Endothelial cell of umbilical vein (primary cell): Measurements from ENCODE around the gene RPSA. TPM values are rescaled to one million over a fixed set of nuclear protein-coding genes. Genes with fewer than 3 reads are reported as not detected.

Experiments used
- BruUV-seq: library from RNA; stranded (reverse); fragments of 400-500 nt; replicated peaks from 2 replicates; lab custom pipeline; 2021; lab: Mats Ljungman, UMichigan
- CTCF ChIA-PET: fragments of 300-600, 350-600 bp; sonication (Branson Sonifier 250); formaldehyde crosslinking; loops from one replicate; lab custom pipeline; 2021; ENCODE audit warnings: antibody characterized with exemption, inconsistent platforms; lab: Charles Lee
- POLR2A ChIA-PET: fragments of 300-600, 350-600 bp; sonication (Branson Sonifier 250); formaldehyde crosslinking; loops from one replicate; lab custom pipeline; 2021; ENCODE audit warnings: antibody characterized with exemption, inconsistent platforms; lab: Charles Lee
- DNase-seq: peaks from one replicate; pipeline ENCODE4 v3.0.0-alpha.2; 2011; ENCODE audit warnings: low read depth, low spot score
- FAIRE-seq: peaks from 2 replicates; lab custom pipeline; 2011; peaks lifted over from hg19 to GRCh38; lab: Jason Lieb, UNC
- H2AFZ ChIP-seq: 2 replicates; pipeline ENCODE4 v1.6.0; 2012; ENCODE audit warnings: low read depth, low read length, control low read depth, inconsistent platforms
- H3K27ac ChIP-seq: 2 replicates; pipeline ENCODE4 v1.5.1; 2011; ENCODE audit warnings: low read depth, mild to moderate bottlenecking, control low read depth, low read length, moderate library complexity; ENCODE audit not compliant: insufficient read depth
- H3K27me3 ChIP-seq, 2 experiments: 2 replicates each; pipeline versions ENCODE4 v1.6.0 to v1.6.1; 2011; ENCODE audit warnings: low read length in 2 of 2, mixed read lengths in 1 of 2; ENCODE audit not compliant: control insufficient read depth in 2 of 2, insufficient read depth in 2 of 2
- H3K36me3 ChIP-seq, 2 experiments: 2 replicates in 1 of 2; 3 replicates in 1 of 2; pipeline ENCODE4 v1.5.1; 2011; ENCODE audit warnings: low read length in 2 of 2, mild to moderate bottlenecking in 1 of 2, moderate library complexity in 1 of 2; ENCODE audit not compliant: control insufficient read depth in 2 of 2, insufficient read depth in 2 of 2; ENCODE audit errors: extremely low read depth in 1 of 2
- H3K4me1 ChIP-seq: 3 replicates; pipeline ENCODE4 v1.5.1; 2011; ENCODE audit warnings: mild to moderate bottlenecking, low read length; ENCODE audit not compliant: control insufficient read depth, insufficient read depth; ENCODE audit errors: extremely low read depth
- H3K4me2 ChIP-seq: 2 replicates; pipeline ENCODE4 v1.6.1; 2011; ENCODE audit warnings: low read length, control low read depth, mixed read lengths; ENCODE audit not compliant: insufficient read depth
- H3K4me3 ChIP-seq, 3 experiments: fragments of 200-600 bp in 1 of 3; sonication (generic), shearing (Covaris generic) in 1 of 3; replicated peaks in 1 of 3; 2 replicates each; pipeline ENCODE4 v1.5.1; 2011 to 2016; ENCODE audit warnings: control low read depth in 3 of 3, low read length in 3 of 3, mild to moderate bottlenecking in 2 of 3, inconsistent platforms in 1 of 3, low read depth in 1 of 3, moderate library complexity in 1 of 3; ENCODE audit not compliant: insufficient read depth in 1 of 3
- H3K79me2 ChIP-seq: 2 replicates; pipeline ENCODE4 v1.6.0; 2012; ENCODE audit warnings: low read length, inconsistent platforms; ENCODE audit not compliant: control insufficient read depth, insufficient read depth
- H3K9ac ChIP-seq: replicated peaks from 2 replicates; pipeline ENCODE3; 2011; ENCODE audit warnings: low read length, control low read depth; ENCODE audit not compliant: insufficient read depth; ENCODE audit errors: extremely low read depth
- H3K9me1 ChIP-seq: replicated peaks from 3 replicates; pipeline ENCODE4 v1.6.0; 2011; ENCODE audit warnings: mild to moderate bottlenecking, low read length; ENCODE audit not compliant: control insufficient read depth, insufficient read depth; ENCODE audit errors: extremely low read depth
- H3K9me3 ChIP-seq: replicated peaks from 2 replicates; pipeline ENCODE4 v1.5.1; 2012; ENCODE audit warnings: low read length, inconsistent platforms; ENCODE audit not compliant: control insufficient read depth, insufficient read depth
- H4K20me1 ChIP-seq: replicated peaks from 2 replicates; pipeline ENCODE3; 2011; ENCODE audit warnings: mild to moderate bottlenecking, low read length; ENCODE audit not compliant: control insufficient read depth, insufficient read depth; ENCODE audit errors: extremely low read depth
- EZH2 ChIP-seq: IDR thresholded peaks from 2 replicates; pipeline ENCODE4 v1.6.1; 2012; ENCODE audit warnings: borderline replicate concordance, low read depth, mild to moderate bottlenecking, moderate library complexity, low read length, inconsistent platforms; ENCODE audit not compliant: severe bottlenecking
- FOS ChIP-seq: IDR thresholded peaks from 2 replicates; pipeline ENCODE4 v1.6.1; 2011; ENCODE audit warnings: mild to moderate bottlenecking, low read length, moderate library complexity, borderline replicate concordance; ENCODE audit not compliant: insufficient read depth
- GATA2 ChIP-seq: IDR thresholded peaks from 2 replicates; pipeline ENCODE4 v1.7.0; 2011; ENCODE audit warnings: low read depth, mild to moderate bottlenecking, moderate library complexity, mixed read lengths, low read length; ENCODE audit not compliant: insufficient read length, insufficient read depth
- JUN ChIP-seq: IDR thresholded peaks from 2 replicates; pipeline ENCODE4 v1.6.1; 2011; ENCODE audit warnings: borderline replicate concordance, low read depth; ENCODE audit not compliant: insufficient read length, insufficient read depth
- MAX ChIP-seq: IDR thresholded peaks from 2 replicates; pipeline ENCODE4 v1.6.1; 2011; ENCODE audit not compliant: insufficient read depth, insufficient read length
- MYC ChIP-seq: IDR thresholded peaks from one replicate; pipeline ENCODE4 v1.6.1; 2011; ENCODE audit warnings: mild to moderate bottlenecking, low read depth, low read length
- POLR2A ChIP-seq: IDR thresholded peaks from 2 replicates; pipeline ENCODE4 v1.6.1; 2012; ENCODE audit warnings: low read depth, mild to moderate bottlenecking, control low read depth, low read length
- POLR2AphosphoS5 ChIP-seq: IDR thresholded peaks from 2 replicates; pipeline ENCODE4 v1.6.1; 2012; ENCODE audit warnings: low read depth, mild to moderate bottlenecking, control low read depth, low read length, moderate library complexity; ENCODE audit not compliant: insufficient read depth
- dilution Hi-C: fragments of 300-500 bp; cut with MboI; formaldehyde crosslinking; loops from one replicate; pipeline ENCODE4 v1.15.0; 2019; ENCODE audit warnings: low sequenced_read_pairs; ENCODE audit not compliant: extremely low pct_ligation_motif_present
- intact Hi-C: fragments of 100-400 bp; cut with micrococcal nuclease; formaldehyde crosslinking; loops from one replicate; pipeline ENCODE4 v1.10.0; 2022
- polyA plus RNA-seq, 4 experiments: library from polyadenylated mRNA; depleted of rRNA in 3 of 4; stranded (reverse) in 3 of 4; unstranded in 1 of 4; fragments of >200 nt; gene quantifications; 2 replicates each; pipeline versions ENCODE4 v1.2.1 to v1.2.3, GENCODE V29; 2011 to 2012; ENCODE audit warnings: missing spikeins in 1 of 4
- total RNA-seq: library from RNA; stranded (reverse); gene quantifications from 2 replicates; pipeline ENCODE4 v1.2.3, GENCODE V29; 2021
- TF ChIP-seq, protein P1 (sequence below), 2 donors: IDR thresholded peaks; 1 replicate in 1 of 2; 2 replicates in 1 of 2; pipeline ENCODE4 v1.5.1; 2011; ENCODE audit warnings: low read length in 2 of 2, mild to moderate bottlenecking in 2 of 2, moderate library complexity in 2 of 2, control low read depth in 1 of 2, inconsistent platforms in 1 of 2, low read depth in 1 of 2; ENCODE audit not compliant: insufficient read depth in 1 of 2; ENCODE audit errors: extremely low read depth in 1 of 2

Gene RPSA
- total and polyA plus RNA-seq, 2 donors (not counting 3 experiments of a cell fraction or from before 2014, with no cell fraction given) = 1,357 to 3,687 TPM

DNA sequence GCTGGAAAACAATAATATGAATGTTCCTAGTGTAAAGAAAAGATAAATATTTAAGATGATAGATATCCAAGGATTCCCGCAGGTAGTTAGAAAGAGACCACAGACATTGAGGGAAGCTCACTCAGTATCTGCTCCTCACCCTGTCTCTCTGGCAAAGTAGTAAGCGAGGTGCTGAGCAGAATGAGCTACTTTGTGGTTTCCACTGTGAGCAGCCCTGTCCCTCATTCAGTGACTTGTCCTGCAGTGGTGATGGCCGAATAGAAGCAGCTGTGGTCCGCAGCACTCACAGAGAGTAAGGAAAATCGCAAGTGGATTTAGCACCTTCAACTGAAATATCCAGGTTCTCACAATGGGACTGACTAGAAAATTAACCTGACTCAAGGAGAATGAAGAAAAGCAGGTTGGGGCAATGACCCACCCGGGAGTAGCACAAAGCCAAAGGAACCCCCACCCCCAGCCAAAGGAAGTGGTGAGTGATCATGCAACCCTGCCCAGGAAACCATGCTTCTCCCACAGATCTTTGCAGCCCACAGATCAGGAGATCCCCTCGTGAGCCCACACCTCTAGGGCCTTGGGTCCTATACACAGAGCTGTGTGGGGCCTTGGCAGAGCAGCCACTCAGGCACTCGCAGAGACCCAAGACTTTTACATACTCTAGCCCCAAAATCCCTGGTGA is 45.1 kb upstream of the RPSA start:
- peaks cover 2 to 6% of the 10 kb centered on the region in 2 experiments for H3K27me3 ChIP-seq
- no peaks in the 10 kb centered on the region for H3K9me3 ChIP-seq
- ChIA-PET POLR2A (no interaction called here), CTCF (no interaction called here)
- no peak overlapping the region for H3K4me3 ChIP-seq
- no peak overlapping the region for H3K9ac ChIP-seq
- no TSS peak for BruUV-seq
- H2AFZ ChIP-seq = no peak overlapping the region
- intact Hi-C loops (no loop called here), dilution Hi-C loops (no loop called here)
- no peaks in the 10 kb centered on the region for H4K20me1 ChIP-seq
- no peaks in the 10 kb centered on the region for H3K4me1 ChIP-seq
- FAIRE-seq (no peak), DNase-seq (no peak)
- no peak overlapping the region for H3K4me2 ChIP-seq
- H3K36me3 ChIP-seq = no peaks in the 10 kb centered on the region
- TF ChIP-seq MYC (no peak), GATA2 (no peak), POLR2AphosphoS5 (no peak), MAX (no peak), EZH2 (no peak), JUN (no peak), FOS (no peak), POLR2A (no peak)
- TF ChIP-seq, protein P1, sequence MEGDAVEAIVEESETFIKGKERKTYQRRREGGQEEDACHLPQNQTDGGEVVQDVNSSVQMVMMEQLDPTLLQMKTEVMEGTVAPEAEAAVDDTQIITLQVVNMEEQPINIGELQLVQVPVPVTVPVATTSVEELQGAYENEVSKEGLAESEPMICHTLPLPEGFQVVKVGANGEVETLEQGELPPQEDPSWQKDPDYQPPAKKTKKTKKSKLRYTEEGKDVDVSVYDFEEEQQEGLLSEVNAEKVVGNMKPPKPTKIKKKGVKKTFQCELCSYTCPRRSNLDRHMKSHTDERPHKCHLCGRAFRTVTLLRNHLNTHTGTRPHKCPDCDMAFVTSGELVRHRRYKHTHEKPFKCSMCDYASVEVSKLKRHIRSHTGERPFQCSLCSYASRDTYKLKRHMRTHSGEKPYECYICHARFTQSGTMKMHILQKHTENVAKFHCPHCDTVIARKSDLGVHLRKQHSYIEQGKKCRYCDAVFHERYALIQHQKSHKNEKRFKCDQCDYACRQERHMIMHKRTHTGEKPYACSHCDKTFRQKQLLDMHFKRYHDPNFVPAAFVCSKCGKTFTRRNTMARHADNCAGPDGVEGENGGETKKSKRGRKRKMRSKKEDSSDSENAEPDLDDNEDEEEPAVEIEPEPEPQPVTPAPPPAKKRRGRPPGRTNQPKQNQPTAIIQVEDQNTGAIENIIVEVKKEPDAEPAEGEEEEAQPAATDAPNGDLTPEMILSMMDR (IDR thresholded peaks at IDR 0.05; ENCODE audit: extremely low read depth in 1 of 2, insufficient read depth in 1 of 2, low read depth in 1 of 2, low read length in 2 of 2) = no peak
- H3K27ac ChIP-seq = no peak overlapping the region
- H3K79me2 ChIP-seq = no peaks in the 10 kb centered on the region
- H3K9me1 ChIP-seq = no peaks in the 10 kb centered on the region
